ENCODE data around the gene YPEL3.

YPEL3 gene

GRCh38 chr16:30088832-30089624, 7.0 kb downstream of the YPEL3 start:
- no peak for DNase-seq

GRCh38 chr16:30088237-30088831, 7.7 kb downstream of the YPEL3 start:
- DNase-seq = no peak

GRCh38 chr16:30087181-30087898, 8.7 kb downstream of the YPEL3 start:
- DNase-seq = no peak

GRCh38 chr16:30086291-30087140, 9.5 kb downstream of the YPEL3 start:
- no peak for DNase-seq

- DNase-seq = no peak
Observed at GRCh38 chr16:30085820-30086219, 10.2 kb downstream of the YPEL3 start.

- DNase-seq = no peak
Observed at GRCh38 chr16:30085247-30085646, 10.8 kb downstream of the YPEL3 start.

- no peak for DNase-seq
Observed at GRCh38 chr16:30084816-30085159, 11.2 kb downstream of the YPEL3 start.

GRCh38 chr16:30084096-30084815, 11.8 kb downstream of the YPEL3 start:
- DNase-seq = no peak

- no peak for DNase-seq
Observed at GRCh38 chr16:30083216-30084055, 12.6 kb downstream of the YPEL3 start.

- DNase-seq = no peak
Observed at GRCh38 chr16:30082545-30083090, 13.4 kb downstream of the YPEL3 start.

GRCh38 chr16:30079480-30079879, 16.5 kb downstream of the YPEL3 start:
- DNase-seq = no peak

- DNase-seq = no peak
Observed at GRCh38 chr16:30078744-30079143, 17.3 kb downstream of the YPEL3 start.

- DNase-seq = no peak
Observed at GRCh38 chr16:30077656-30078055, 18.4 kb downstream of the YPEL3 start.

GRCh38 chr16:30076276-30076791, 19.7 kb downstream of the YPEL3 start:
- DNase-seq = no peak

GRCh38 chr16:30075503-30076275, 20.3 kb downstream of the YPEL3 start, which contains the start of gene PPP4C:
Gene PPP4C, plus strand, starts transcription at chr16:30075994. Its CDS starts 384 bp downstream, at chr16:30076378.
- peak; percentile 84 to 90 for DNase-seq

GRCh38 chr16:30070490-30070889, 25.5 kb downstream of the YPEL3 start:
- no peak for DNase-seq

GRCh38 chr16:30069611-30070462, 26.2 kb downstream of the YPEL3 start:
- no peak for DNase-seq

- peak in 1 of 2 experiments; percentile 58 for DNase-seq
Observed at GRCh38 chr16:30068750-30069610, 27.0 kb downstream of the YPEL3 start.
